HepG2 (cell line): ENCODE measurements around the gene PSKH1. TPM values are rescaled to one million over a fixed set of nuclear protein-coding genes. Genes with fewer than 3 reads are reported as not detected.

Experiments
- ATAC-seq: fragments of 200-7000 bp; cut with Tn5 transposase; 3 replicates; pipeline ENCODE4 v1.9.1; 2020; ENCODE audit warnings: mild to moderate bottlenecking, moderate library complexity
- BruUV-seq: library from RNA; stranded (reverse); fragments of 400-500 nt; replicated peaks from 2 replicates; lab custom pipeline; 2021; lab: Mats Ljungman, UMichigan
- CTCF ChIA-PET: fragments of 300-600 bp; formaldehyde crosslinking; extraction: SDS; loops from one replicate; lab custom pipeline; 2021; ENCODE audit warnings: low total read pairs, inconsistent platforms, low intra/inter-chr PET ratio; lab: Yijun Ruan, JAX
- POLR2A ChIA-PET: fragments of 350-600 bp; sonication (Branson Sonifier 250); formaldehyde crosslinking; loops from one replicate; lab custom pipeline; 2020; ENCODE audit warnings: antibody characterized with exemption, inconsistent platforms; lab: Yijun Ruan, JAX
- DNase-seq: peaks from one replicate; pipeline ENCODE4 v3.0.0-alpha.2; 2015; ENCODE audit warnings: low spot score
- FAIRE-seq: peaks from 3 replicates; lab custom pipeline; 2011; peaks lifted over from hg19 to GRCh38; lab: Jason Lieb, UNC
- H2AFZ ChIP-seq: one replicate; pipeline ENCODE4 v1.6.1; 2011; ENCODE audit warnings: low read length, inconsistent platforms
- H3K27ac ChIP-seq: fragments of 300-600 bp; 3 replicates; pipeline ENCODE4 v1.8.0; 2011; ENCODE audit warnings: mixed run types, mild to moderate bottlenecking, mixed read lengths, low read length, inconsistent platforms; ENCODE audit not compliant: insufficient read depth; ENCODE audit errors: extremely low read length
- H3K27me3 ChIP-seq, 2 experiments: fragments of 200-600 bp in 1 of 2; 2 replicates in 1 of 2; 3 replicates in 1 of 2; pipeline versions ENCODE4 v1.6.0 to v1.8.0; 2011; ENCODE audit warnings: low read length in 2 of 2, mild to moderate bottlenecking in 2 of 2, moderate library complexity in 2 of 2, inconsistent platforms in 1 of 2; ENCODE audit not compliant: insufficient read depth in 2 of 2, control insufficient read depth in 1 of 2
- H3K36me3 ChIP-seq, 2 experiments: fragments of 200-600 bp in 1 of 2; replicated peaks in 1 of 2; 2 replicates in 1 of 2; 3 replicates in 1 of 2; pipeline versions ENCODE4 v1.5.1 to v1.8.0; 2011; ENCODE audit warnings: low read length in 2 of 2, inconsistent platforms in 1 of 2; ENCODE audit not compliant: insufficient read depth in 2 of 2, control insufficient read depth in 1 of 2
- H3K4me1 ChIP-seq: 2 replicates; pipeline ENCODE4 v1.5.1; 2012; ENCODE audit warnings: low read length, inconsistent platforms; ENCODE audit not compliant: insufficient read depth
- H3K4me2 ChIP-seq: 2 replicates; pipeline ENCODE4 v1.6.0; 2011; ENCODE audit warnings: low read depth, low read length, inconsistent platforms
- H3K4me3 ChIP-seq, 3 experiments: fragments of 200-600 bp in 1 of 3; sonication (generic), shearing (Covaris generic) in 1 of 3; replicated peaks in 1 of 3; 2 replicates each; pipeline ENCODE4 v1.5.1; 2011 to 2016; ENCODE audit warnings: low read length in 3 of 3, inconsistent platforms in 2 of 3, low read depth in 2 of 3, mild to moderate bottlenecking in 2 of 3, control low read depth in 1 of 3, mixed read lengths in 1 of 3; ENCODE audit not compliant: insufficient read depth in 1 of 3
- H3K79me2 ChIP-seq: one replicate; pipeline ENCODE4 v1.6.1; 2011; ENCODE audit warnings: low read length, inconsistent platforms; ENCODE audit not compliant: insufficient read depth
- H3K9ac ChIP-seq: 2 replicates; pipeline ENCODE4 v1.6.0; 2011; ENCODE audit warnings: mild to moderate bottlenecking, low read depth, low read length, inconsistent platforms; ENCODE audit not compliant: insufficient read depth
- H3K9me3 ChIP-seq: 2 replicates; pipeline ENCODE4 v1.5.1; 2012; ENCODE audit warnings: mild to moderate bottlenecking, low read length
- H4K20me1 ChIP-seq: 2 replicates; pipeline ENCODE4 v1.6.0; 2011; ENCODE audit warnings: inconsistent platforms, mild to moderate bottlenecking, low read length, moderate library complexity; ENCODE audit not compliant: insufficient read depth
- CCDC6 ChIP-seq: sonication (generic); formaldehyde crosslinking; IDR thresholded peaks from 2 replicates; pipeline ENCODE4 v1.8.1; 2022; ENCODE audit warnings: mild to moderate bottlenecking, missing genetic modification reagents, moderate library complexity
- MEF2D ChIP-seq: sonication (generic); formaldehyde crosslinking; IDR thresholded peaks from 2 replicates; pipeline ENCODE4 v1.5.1; 2020; ENCODE audit warnings: mild to moderate bottlenecking, missing genetic modification reagents
- MEIS1 ChIP-seq: sonication (generic); formaldehyde crosslinking; IDR thresholded peaks from 2 replicates; pipeline ENCODE4 v1.9.0; 2021; ENCODE audit warnings: mild to moderate bottlenecking, missing genetic modification reagents, moderate library complexity, borderline replicate concordance
- NR2F1 ChIP-seq, 2 experiments: fragments of 450-650 bp in 1 of 2; formaldehyde crosslinking in 1 of 2; IDR thresholded peaks; 2 replicates each; pipeline versions ENCODE4 v1.5.0 to v1.6.1; 2016 to 2020; ENCODE audit warnings: mild to moderate bottlenecking in 1 of 2, missing compliant biosample characterization in 1 of 2, missing genetic modification reagents in 1 of 2, moderate library complexity in 1 of 2
- NRL ChIP-seq: sonication (generic); formaldehyde crosslinking; IDR thresholded peaks from 2 replicates; pipeline ENCODE4 v1.5.0; 2020; ENCODE audit warnings: missing genetic modification reagents, mild to moderate bottlenecking, moderate library complexity, borderline replicate concordance
- RBAK ChIP-seq: sonication (generic); formaldehyde crosslinking; IDR thresholded peaks from 2 replicates; pipeline ENCODE4 v1.5.1; 2020; ENCODE audit warnings: mild to moderate bottlenecking, missing genetic modification reagents
- SAP130 ChIP-seq: IDR thresholded peaks from 2 replicates; pipeline ENCODE4 v1.6.1; 2016; ENCODE audit warnings: low read depth
- ZBTB38 ChIP-seq: sonication (generic); formaldehyde crosslinking; IDR thresholded peaks from 2 replicates; pipeline ENCODE4 v1.5.1; 2020; ENCODE audit warnings: mild to moderate bottlenecking, missing genetic modification reagents
- ZNF713 ChIP-seq: sonication (generic); formaldehyde crosslinking; IDR thresholded peaks from 2 replicates; pipeline ENCODE4 v1.4.0; 2020; ENCODE audit warnings: mild to moderate bottlenecking, missing genetic modification reagents
- ZNF780A ChIP-seq: sonication (generic); formaldehyde crosslinking; IDR thresholded peaks from 2 replicates; pipeline ENCODE4 v1.8.0; 2022; ENCODE audit warnings: mild to moderate bottlenecking, missing genetic modification reagents, moderate library complexity
- WGBS: methylation state at CpG from one replicate; pipeline ENCODE4 v1.1.6; 2017; ENCODE audit warnings: low lambda C conversion rate; 5-methylcytosine and 5-hydroxymethylcytosine counted together
- in situ Hi-C: cut with HindIII; loops from 2 replicates; pipeline ENCODE4 v1.10.0; 2017; ENCODE audit warnings: low pct_unique_long_range_greater_than_20kb; ENCODE audit not compliant: extremely low pct_ligation_motif_present
- intact Hi-C: fragments of 100-400 bp; cut with micrococcal nuclease; formaldehyde crosslinking; loops from one replicate; pipeline ENCODE4 v1.10.0; 2022; ENCODE audit not compliant: unreplicated experiment
- polyA plus RNA-seq, 8 experiments: library from polyadenylated mRNA; depleted of rRNA in 3 of 8; stranded (reverse) in 7 of 8; unstranded in 1 of 8; fragments of >200 nt; fragmentation: Illumina TruSeq in 4 of 8; extraction: Trizol in 4 of 8; gene quantifications; 2 replicates each; pipeline versions ENCODE4 v1.2.1 to v1.2.3, GENCODE V29; 2011 to 2016; ENCODE audit warnings: low read depth in 4 of 8, missing spikeins in 1 of 8, mixed read lengths in 1 of 8; ENCODE audit not compliant: insufficient read depth in 1 of 8
- total RNA-seq, 5 experiments: library from RNA; depleted of rRNA; stranded (reverse); fragments of >200 nt; fragmentation: Illumina TruSeq; extraction: Trizol; gene quantifications; 2 replicates each; pipeline ENCODE4 v1.2.3, GENCODE V29; 2016; ENCODE audit warnings: low read depth in 1 of 5
- TF ChIP-seq, protein P1 (sequence below): sonication (generic); formaldehyde crosslinking; IDR thresholded peaks from 2 replicates; pipeline ENCODE4 v1.4.0; 2020; ENCODE audit warnings: missing genetic modification reagents
- TF ChIP-seq, protein P2 (sequence below): IDR thresholded peaks from 2 replicates; pipeline ENCODE4 v1.6.1; 2016; ENCODE audit warnings: missing compliant biosample characterization, missing genetic modification reagents, borderline replicate concordance

The PSKH1 gene
- total and polyA plus RNA-seq, 2 of the 13 experiments (the other 11 are each of a cell fraction or from before 2014, with no cell fraction given), result 8.4 to 19.1 TPM

- peak; percentile 56; the same call in 1 of the 2 replicates for TF ChIP-seq MEF2D
- TF ChIP-seq SAP130 (CRISPR knock-in tag), result peak; percentile 53; the same call in 1 of the 2 replicates
Measured at GRCh38 chr16:67847064-67847861, 45.8 kb upstream of the PSKH1 start, which contains the start of gene CENPT (continued).

GRCh38 chr16:67848118-67848517 is 44.9 kb upstream of the PSKH1 start:
- peaks cover 36% of the 10 kb centered on the region for H4K20me1 ChIP-seq
- H3K27me3 ChIP-seq, result no peaks in the 10 kb centered on the region; a peak in 1 of 5 replicates
- 83% methylated on average over 11 of the region's 11 CpGs for WGBS
- peak overlapping the region; percentile 85 for H3K4me2 ChIP-seq
- peaks cover 81% of the 10 kb centered on the region for H3K79me2 ChIP-seq
- H3K4me1 ChIP-seq, result peaks cover 45% of the 10 kb centered on the region
- no peak overlapping the region for H2AFZ ChIP-seq
- H3K27ac ChIP-seq, result peak overlapping the region; percentile 88
- ATAC-seq (no peak), DNase-seq (no peak), FAIRE-seq (no peak)
- CTCF ChIA-PET, result no interaction called here
- peak overlapping the region; percentile 97 to 99 (median 97) for H3K4me3 ChIP-seq
- no peaks in the 10 kb centered on the region for H3K9me3 ChIP-seq
- peak overlapping the region; percentile 99 for H3K9ac ChIP-seq
- intact Hi-C loops, result no loop called here
- POLR2A ChIA-PET, result interaction anchor here (1.2 to 6.2 kb wide), 2 partner anchors 10 to 14 kb away, joined by 4 to 47 read pairs; no protein-coding TSS in a partner anchor
- in situ Hi-C loops, result no loop called here
- BruUV-seq, result no TSS peak
- peaks cover 0 to 8% of the 10 kb centered on the region in 2 experiments; a peak in 3 of 5 replicates for H3K36me3 ChIP-seq
- 0 out of 2 replicates have a peak, but pooled peaks have one; percentile 10 for TF ChIP-seq MEIS1 (CRISPR knock-in tag)
- TF ChIP-seq NRL, result 0 out of 2 replicates have a peak, but pooled peaks have one; percentile 13
- TF ChIP-seq, protein P1, sequence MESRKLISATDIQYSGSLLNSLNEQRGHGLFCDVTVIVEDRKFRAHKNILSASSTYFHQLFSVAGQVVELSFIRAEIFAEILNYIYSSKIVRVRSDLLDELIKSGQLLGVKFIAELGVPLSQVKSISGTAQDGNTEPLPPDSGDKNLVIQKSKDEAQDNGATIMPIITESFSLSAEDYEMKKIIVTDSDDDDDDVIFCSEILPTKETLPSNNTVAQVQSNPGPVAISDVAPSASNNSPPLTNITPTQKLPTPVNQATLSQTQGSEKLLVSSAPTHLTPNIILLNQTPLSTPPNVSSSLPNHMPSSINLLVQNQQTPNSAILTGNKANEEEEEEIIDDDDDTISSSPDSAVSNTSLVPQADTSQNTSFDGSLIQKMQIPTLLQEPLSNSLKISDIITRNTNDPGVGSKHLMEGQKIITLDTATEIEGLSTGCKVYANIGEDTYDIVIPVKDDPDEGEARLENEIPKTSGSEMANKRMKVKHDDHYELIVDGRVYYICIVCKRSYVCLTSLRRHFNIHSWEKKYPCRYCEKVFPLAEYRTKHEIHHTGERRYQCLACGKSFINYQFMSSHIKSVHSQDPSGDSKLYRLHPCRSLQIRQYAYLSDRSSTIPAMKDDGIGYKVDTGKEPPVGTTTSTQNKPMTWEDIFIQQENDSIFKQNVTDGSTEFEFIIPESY, result peak; percentile 66
- TF ChIP-seq CCDC6 (CRISPR knock-in tag), result no peak
- TF ChIP-seq ZNF713 (CRISPR knock-in tag), result no peak
- TF ChIP-seq ZNF780A (CRISPR knock-in tag), result no peak
- TF ChIP-seq, protein P2, sequence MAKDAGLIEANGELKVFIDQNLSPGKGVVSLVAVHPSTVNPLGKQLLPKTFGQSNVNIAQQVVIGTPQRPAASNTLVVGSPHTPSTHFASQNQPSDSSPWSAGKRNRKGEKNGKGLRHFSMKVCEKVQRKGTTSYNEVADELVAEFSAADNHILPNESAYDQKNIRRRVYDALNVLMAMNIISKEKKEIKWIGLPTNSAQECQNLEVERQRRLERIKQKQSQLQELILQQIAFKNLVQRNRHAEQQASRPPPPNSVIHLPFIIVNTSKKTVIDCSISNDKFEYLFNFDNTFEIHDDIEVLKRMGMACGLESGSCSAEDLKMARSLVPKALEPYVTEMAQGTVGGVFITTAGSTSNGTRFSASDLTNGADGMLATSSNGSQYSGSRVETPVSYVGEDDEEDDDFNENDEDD (CRISPR knock-in tag), result no peak
- TF ChIP-seq NR2F1 (CRISPR knock-in tag; IDR thresholded peaks at IDR 0.05), result 0 out of 4 replicates have a peak, but pooled peaks of 1 of the 2 experiments have one; percentile 10
- peak; percentile 73; the same call in 1 of the 2 replicates for TF ChIP-seq ZBTB38 (CRISPR knock-in tag)
- no peak for TF ChIP-seq RBAK (CRISPR knock-in tag)
